Ureter (tissue), 1 donor: ENCODE measurements around the gene EARS2. TPM values are rescaled to one million over a fixed set of nuclear protein-coding genes. Genes with fewer than 3 reads are reported as not detected.
"Not testable (repeated sequence)": the region's sequence is repeated elsewhere in the genome, so short reads cannot be mapped to it uniquely, and the experiment has no call there.

ENCODE experiments used
- DNase-seq: peaks from one replicate; pipeline ENCODE4 v3.0.0-alpha.2; 2020; ENCODE audit warnings: low spot score
- total RNA-seq: library from RNA; stranded (reverse); gene quantifications from one replicate; pipeline ENCODE4 v1.2.4, GENCODE V29; 2023
- donor health status: DM: yes; HTN: yes; CAD: no.

EARS2 gene
- total RNA-seq, 1 donor from 2014 or later = 45.6 TPM

- DNase-seq = no peak
Measured at GRCh38 chr16:23567602-23568001, 10.5 kb upstream of the EARS2 start.

- no peak for DNase-seq
Measured at GRCh38 chr16:23566724-23567123, 9.6 kb upstream of the EARS2 start.

GRCh38 chr16:23564575-23565363 is 7.6 kb upstream of the EARS2 start:
- no peak for DNase-seq

GRCh38 chr16:23563186-23563585 is 6.0 kb upstream of the EARS2 start:
- no peak for DNase-seq

- no peak for DNase-seq
Measured at GRCh38 chr16:23562505-23562904, 5.4 kb upstream of the EARS2 start.

GRCh38 chr16:23561586-23561985 is 4.4 kb upstream of the EARS2 start:
- DNase-seq = no peak

- DNase-seq = peak; percentile 46
Measured at GRCh38 chr16:23557779-23558702, 891 bp upstream of the EARS2 start.

GRCh38 chr16:23554536-23554935 is 2.6 kb downstream of the EARS2 start:
- no peak for DNase-seq

GRCh38 chr16:23552161-23552560 is 5.0 kb downstream of the EARS2 start:
- no peak for DNase-seq

- DNase-seq = no peak
Measured at GRCh38 chr16:23549938-23550337, 7.2 kb downstream of the EARS2 start.

- no peak for DNase-seq
Measured at GRCh38 chr16:23544436-23544835, 12.7 kb downstream of the EARS2 start.

GRCh38 chr16:23540817-23541178 is 16.4 kb downstream of the EARS2 start:
- DNase-seq = not testable (repeated sequence)

- no peak for DNase-seq
Measured at GRCh38 chr16:23539984-23540816, 16.9 kb downstream of the EARS2 start.

GRCh38 chr16:23538919-23539278 is 18.3 kb downstream of the EARS2 start:
- DNase-seq = no peak

- DNase-seq = no peak
Measured at GRCh38 chr16:23537390-23537789, 19.8 kb downstream of the EARS2 start.

GRCh38 chr16:23535901-23536300 is 21.2 kb downstream of the EARS2 start:
- no peak for DNase-seq

- DNase-seq = no peak
Measured at GRCh38 chr16:23534868-23535860, 22.0 kb downstream of the EARS2 start.

GRCh38 chr16:23532448-23532847 is 24.7 kb downstream of the EARS2 start:
- DNase-seq = no peak

- no peak for DNase-seq
Measured at GRCh38 chr16:23530062-23530461, 27.1 kb downstream of the EARS2 start.

- DNase-seq = no peak
Measured at GRCh38 chr16:23528644-23529310, 28.4 kb downstream of the EARS2 start.
